Endometrial microvascular endothelial cells (primary cell): Measurements from ENCODE around the gene ARHGAP42. TPM values are rescaled to one million over a fixed set of nuclear protein-coding genes. Genes with fewer than 3 reads are reported as not detected.

Source experiments
- in situ Hi-C: cut with HindIII; loops from 2 replicates; pipeline ENCODE4 v1.10.0; 2017; ENCODE audit warnings: low sequenced_read_pairs, low pct_unique_long_range_greater_than_20kb; ENCODE audit errors: inconsistent ontology term
- total RNA-seq: library from RNA; depleted of rRNA; stranded (reverse); fragments of >200 nt; gene quantifications from one replicate; pipeline ENCODE4 v1.2.3, GENCODE V29; 2015; ENCODE audit errors: inconsistent ontology term

Gene ARHGAP42
- total RNA-seq, 1 donor from 2014 or later = 6.2 TPM

GRCh38 chr11:100752371-100753171, 65.5 kb downstream of the ARHGAP42 start:
- in situ Hi-C loops = no loop called here

GRCh38 chr11:100753172-100753543, 66.1 kb downstream of the ARHGAP42 start:
- in situ Hi-C loops = no loop called here

GRCh38 chr11:100753571-100753970, 66.5 kb downstream of the ARHGAP42 start:
- in situ Hi-C loops = no loop called here

DNA sequence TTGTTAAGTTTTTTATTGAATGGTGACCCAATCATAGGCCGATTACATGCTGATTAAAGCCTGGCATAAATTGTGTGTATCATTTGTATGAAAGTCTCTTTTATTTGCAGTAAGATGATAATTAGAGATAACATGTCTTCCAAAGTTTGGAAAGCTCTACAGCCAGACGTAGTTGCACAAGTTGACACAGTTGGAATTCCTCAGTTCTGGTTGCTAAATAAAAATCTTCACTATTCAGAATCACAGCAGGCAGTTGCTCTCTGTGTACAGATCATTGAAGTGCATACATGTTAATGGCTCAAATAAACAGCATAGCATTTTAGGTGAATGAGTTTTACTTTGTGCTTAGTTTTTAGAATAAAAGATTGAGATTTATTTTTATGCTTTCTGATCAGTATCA, 69.5 kb downstream of the ARHGAP42 start:
- in situ Hi-C loops = no loop called here

DNA sequence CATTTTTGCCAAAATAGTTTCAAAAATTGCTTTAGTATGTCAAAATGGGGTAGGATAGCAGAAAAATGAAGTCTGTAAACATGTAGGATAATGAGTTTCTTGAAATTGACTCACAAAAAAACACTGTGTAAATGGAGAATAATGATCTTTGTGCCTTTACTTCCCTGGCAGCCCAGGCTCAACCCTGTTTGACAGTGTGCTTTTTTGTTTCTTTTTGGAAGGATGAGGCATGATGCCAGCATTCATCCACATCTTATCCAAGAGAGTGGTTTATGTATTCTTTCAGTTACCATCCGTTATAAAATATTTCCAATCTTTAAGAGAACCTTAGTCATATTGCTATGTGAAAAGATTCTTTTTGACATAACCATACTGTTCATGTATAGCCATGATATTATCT, 70.6 kb downstream of the ARHGAP42 start:
- in situ Hi-C loops = no loop called here

GRCh38 chr11:100759106-100759505, 72.0 kb downstream of the ARHGAP42 start:
- in situ Hi-C loops = no loop called here

DNA sequence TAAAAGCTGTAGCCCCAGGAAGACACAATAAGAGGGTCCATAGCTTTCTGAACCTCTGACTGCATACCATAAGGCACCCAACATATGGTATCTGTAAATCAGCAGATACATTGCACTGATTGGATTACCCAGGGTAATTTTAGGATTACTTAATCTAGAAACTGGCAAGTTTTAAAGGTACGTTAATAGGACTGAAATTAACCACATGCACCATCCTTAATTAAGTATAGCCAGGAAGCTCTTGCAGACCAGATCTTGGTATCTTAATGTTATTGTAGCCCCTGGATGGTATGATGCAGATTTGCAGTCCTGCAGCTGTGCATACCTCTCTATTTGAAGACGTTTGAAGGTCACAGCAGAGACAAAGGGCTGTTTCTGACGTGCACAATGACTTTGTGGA, 72.8 kb downstream of the ARHGAP42 start:
- in situ Hi-C loops = no loop called here

DNA sequence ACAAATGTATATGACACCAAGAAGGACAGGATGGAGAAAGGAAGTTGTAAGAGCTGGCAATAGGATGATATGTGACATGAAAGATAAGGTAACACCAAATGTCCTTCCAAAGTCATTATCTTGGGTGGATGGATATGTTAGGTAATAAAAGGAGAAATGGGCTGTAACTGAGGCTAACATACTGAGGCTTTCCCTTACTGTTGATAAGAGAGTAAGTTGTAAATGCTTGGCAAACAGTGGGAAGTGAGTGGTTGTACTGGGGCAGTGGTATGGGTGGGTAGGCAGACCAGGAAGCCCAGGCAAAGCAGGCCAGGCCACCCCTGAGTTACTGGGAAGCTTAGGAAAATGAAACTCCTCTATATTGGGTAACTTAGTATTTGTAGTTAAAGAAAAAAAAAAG, 73.7 kb downstream of the ARHGAP42 start:
- in situ Hi-C loops = no loop called here

DNA sequence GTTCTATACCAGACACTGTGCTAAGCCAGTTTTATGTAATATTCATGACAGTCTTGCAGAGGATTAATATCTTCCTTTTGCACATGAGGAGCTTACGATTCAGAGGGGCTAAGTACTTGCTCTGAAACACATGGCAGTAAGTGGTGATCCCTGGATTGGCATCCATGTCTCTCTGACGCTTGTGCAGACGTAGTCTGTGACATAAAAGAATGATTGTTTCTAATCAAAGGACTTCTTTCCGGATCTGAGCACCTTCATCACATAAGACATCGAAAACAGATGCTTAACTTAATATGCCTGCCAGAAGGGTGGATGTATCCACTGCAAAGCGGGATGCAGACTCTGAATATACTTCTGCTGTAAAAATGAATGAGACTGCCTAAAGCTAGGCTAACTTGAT, 74.8 kb downstream of the ARHGAP42 start:
- in situ Hi-C loops = no loop called here

DNA sequence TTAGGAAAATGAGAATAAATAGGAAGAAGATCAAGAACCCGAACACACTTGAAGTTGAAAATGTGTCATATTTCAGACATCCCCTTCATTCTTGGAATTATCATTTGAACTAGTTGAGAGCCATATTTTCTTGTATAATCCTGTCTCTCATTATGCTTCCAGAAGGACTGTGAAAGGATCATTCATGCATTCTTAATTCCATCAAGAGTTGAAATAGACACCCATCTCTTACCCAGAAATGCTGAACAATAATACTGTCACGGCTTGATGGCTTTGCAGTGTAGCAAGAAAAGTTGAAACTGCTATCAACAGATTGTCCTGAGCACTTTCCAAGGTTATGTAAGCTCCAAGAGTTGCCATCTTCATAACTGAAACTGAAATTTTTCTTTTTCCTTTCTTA, 79.7 kb downstream of the ARHGAP42 start:
- in situ Hi-C loops = no loop called here

GRCh38 chr11:100769165-100769564, 82.1 kb downstream of the ARHGAP42 start:
- in situ Hi-C loops = no loop called here

GRCh38 chr11:100769617-100770016, 82.5 kb downstream of the ARHGAP42 start:
- in situ Hi-C loops = no loop called here

- in situ Hi-C loops = no loop called here
Measured at GRCh38 chr11:100774132-100774531, 87.0 kb downstream of the ARHGAP42 start.

GRCh38 chr11:100774859-100775258, 87.8 kb downstream of the ARHGAP42 start:
- in situ Hi-C loops = no loop called here

DNA sequence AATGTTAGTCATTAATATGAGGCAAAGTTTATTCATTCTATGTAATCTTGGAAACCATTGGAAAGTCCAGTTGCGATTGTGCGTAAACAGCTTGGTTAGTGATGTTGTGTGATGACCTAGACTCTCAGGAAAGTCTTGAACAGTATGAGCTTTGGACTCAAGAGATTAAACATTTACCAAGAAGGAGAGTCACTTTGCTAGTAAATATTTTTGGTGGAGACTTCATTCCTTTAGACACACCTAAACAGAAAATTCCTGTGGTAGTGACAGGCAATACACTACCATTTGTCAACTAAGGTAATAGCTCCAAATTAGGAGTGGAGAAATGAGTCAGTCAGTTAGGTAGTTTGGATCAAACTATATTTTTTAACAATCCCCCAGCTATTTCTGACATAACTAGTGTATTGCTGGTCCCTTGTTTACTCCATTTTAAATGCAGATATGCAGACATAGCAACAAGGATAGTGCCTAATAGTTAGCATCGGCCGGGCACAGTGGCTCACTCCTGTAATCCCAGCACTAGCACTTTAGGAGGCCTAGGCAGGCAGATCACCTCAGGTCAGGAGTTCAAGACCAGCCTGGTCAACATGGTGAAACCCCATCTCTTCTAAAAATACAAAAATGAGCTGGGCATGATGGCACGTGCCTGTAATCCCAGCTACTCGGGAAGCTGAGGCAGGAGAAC, 89.3 kb downstream of the ARHGAP42 start:
- in situ Hi-C loops = no loop called here

DNA sequence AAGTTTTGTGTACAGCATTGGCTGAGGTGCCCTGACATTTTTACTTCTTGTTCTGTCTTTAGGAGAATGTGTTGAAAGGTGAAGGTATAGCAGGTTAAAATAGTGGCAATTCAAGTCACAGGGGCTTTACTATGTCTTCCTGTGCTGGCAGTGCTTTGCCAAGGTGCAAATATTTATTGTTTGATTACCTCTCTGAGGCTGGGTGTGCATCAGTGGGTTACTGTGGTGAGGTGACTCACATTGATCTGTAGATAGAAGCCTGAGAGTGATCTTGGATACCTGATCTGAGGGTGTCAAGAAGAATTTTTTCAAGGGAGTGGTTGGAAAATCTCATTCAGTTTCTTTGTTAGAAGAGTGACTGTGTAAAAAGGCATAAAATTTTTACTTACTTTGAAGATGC, 90.0 kb downstream of the ARHGAP42 start:
- in situ Hi-C loops = no loop called here

- in situ Hi-C loops = no loop called here
Measured at GRCh38 chr11:100777736-100778135, 90.6 kb downstream of the ARHGAP42 start.

DNA sequence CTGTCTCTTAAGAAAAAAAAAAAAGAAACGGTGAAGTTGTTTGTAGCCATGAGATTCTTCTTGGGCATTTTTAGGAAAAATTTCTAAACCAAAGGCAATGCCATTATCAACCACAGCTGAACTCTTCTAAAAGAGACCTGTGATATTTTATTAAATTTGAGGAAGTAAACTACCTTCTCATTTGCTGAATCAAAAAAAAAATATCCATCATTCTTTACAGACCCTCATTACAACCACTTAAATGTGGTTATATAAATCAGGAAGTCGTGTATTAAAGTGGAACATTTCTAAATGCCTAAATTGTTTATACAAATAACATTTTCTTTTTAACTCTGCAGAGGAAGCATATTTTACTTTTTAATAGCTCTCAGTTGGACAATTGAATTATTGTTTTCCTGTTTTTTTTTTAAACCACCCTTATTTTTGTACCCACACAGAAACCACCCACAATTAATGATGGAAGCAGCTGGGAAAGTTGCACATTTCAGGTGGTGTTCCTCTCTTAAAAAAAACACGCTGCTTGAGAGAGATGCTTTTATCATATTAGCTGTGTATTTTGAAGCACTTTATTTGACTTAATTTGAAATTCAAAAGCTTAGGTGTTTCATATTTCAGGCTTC, 91.2 kb downstream of the ARHGAP42 start:
- in situ Hi-C loops = no loop called here

- in situ Hi-C loops = no loop called here
Measured at GRCh38 chr11:100780470-100780869, 93.4 kb downstream of the ARHGAP42 start.
